Measurements from ENCODE around the gene SMC5. TPM values are rescaled to one million over a fixed set of nuclear protein-coding genes. Genes with fewer than 3 reads are reported as not detected.

Gene SMC5
- total and polyA plus RNA-seq, 2 of the 13 experiments (the other 11 are each of a cell fraction or from before 2014, with no cell fraction given) = 7.2 to 26.7 TPM

DNA sequence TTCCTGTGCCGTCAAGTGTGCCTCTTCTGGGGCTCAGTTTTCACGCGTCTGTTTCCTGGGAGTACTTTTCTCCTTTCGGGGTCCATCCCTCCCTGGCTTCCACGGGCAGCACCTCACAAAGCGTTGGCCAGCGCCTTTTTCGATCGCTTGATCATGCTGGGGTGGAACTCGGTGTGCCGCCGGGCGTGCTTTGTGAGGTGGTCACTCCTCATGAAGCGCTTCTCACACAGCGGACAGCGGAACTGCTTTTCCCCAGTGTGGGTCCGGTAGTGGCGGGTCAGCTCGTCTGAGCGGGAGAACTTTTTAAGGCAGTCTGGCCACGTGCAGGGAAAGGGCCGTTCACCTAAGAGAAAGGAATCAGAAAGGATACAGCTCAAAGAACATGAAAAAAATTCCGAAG lies 128.9 kb downstream of the SMC5 start:
- no peak overlapping the region for H3K4me3 ChIP-seq (replicated peaks in 1 of 3; ENCODE audit: insufficient read depth in 1 of 3, low read depth in 2 of 3, low read length in 3 of 3)
- no peak overlapping the region for H3K27ac ChIP-seq (ENCODE audit: extremely low read length, insufficient read depth, low read length)
- in situ Hi-C loops (cut with HindIII; ENCODE audit: extremely low pct_ligation_motif_present, low pct_unique_long_range_greater_than_20kb) = no loop called here
- no peak overlapping the region for H3K9ac ChIP-seq (ENCODE audit: insufficient read depth, low read depth, low read length)
- H2AFZ ChIP-seq (ENCODE audit: low read length) = no peak overlapping the region
- intact Hi-C loops (cut with micrococcal nuclease; ENCODE audit: unreplicated experiment) = no loop called here
- 95% methylated on average over 23 of the region's 23 CpGs for WGBS (ENCODE audit: low lambda C conversion rate)
- POLR2A ChIA-PET = no interaction called here
- H3K4me2 ChIP-seq (ENCODE audit: low read depth, low read length) = no peak overlapping the region
- peaks cover 4% of the 10 kb centered on the region; the same call in 1 of the 2 replicates for H3K4me1 ChIP-seq (ENCODE audit: insufficient read depth, low read length)
- no peaks in the 10 kb centered on the region for H3K9me3 ChIP-seq (ENCODE audit: low read length)
- DNase-seq (ENCODE audit: low spot score) (no peak), FAIRE-seq (no peak), ATAC-seq (no peak)
- peaks cover 44% of the 10 kb centered on the region for H4K20me1 ChIP-seq (ENCODE audit: insufficient read depth, low read length)
- CTCF ChIA-PET (ENCODE audit: low intra/inter-chr PET ratio, low total read pairs) = no interaction called here
- BruUV-seq (replicated peaks) = no TSS peak
- TF ChIP-seq, protein P1, sequence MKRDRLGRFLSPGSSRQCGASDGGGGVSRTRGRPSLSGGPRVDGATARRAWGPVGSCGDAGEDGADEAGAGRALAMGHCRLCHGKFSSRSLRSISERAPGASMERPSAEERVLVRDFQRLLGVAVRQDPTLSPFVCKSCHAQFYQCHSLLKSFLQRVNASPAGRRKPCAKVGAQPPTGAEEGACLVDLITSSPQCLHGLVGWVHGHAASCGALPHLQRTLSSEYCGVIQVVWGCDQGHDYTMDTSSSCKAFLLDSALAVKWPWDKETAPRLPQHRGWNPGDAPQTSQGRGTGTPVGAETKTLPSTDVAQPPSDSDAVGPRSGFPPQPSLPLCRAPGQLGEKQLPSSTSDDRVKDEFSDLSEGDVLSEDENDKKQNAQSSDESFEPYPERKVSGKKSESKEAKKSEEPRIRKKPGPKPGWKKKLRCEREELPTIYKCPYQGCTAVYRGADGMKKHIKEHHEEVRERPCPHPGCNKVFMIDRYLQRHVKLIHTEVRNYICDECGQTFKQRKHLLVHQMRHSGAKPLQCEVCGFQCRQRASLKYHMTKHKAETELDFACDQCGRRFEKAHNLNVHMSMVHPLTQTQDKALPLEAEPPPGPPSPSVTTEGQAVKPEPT (CRISPR knock-in tag; IDR thresholded peaks at IDR 0.05; ENCODE audit: low read depth) = no peak
- TF ChIP-seq ZNF713 (CRISPR knock-in tag; IDR thresholded peaks at IDR 0.05) (no peak), ZNF329 (CRISPR knock-in tag; IDR thresholded peaks at IDR 0.05; ENCODE audit: low read depth) (no peak), RXRA (CRISPR knock-in tag; IDR thresholded peaks at IDR 0.05) (no peak), ZBTB38 (CRISPR knock-in tag; IDR thresholded peaks at IDR 0.05) (0 out of 2 replicates have a peak, but pooled peaks have one; percentile 25), SMAD1 (CRISPR knock-in tag; IDR thresholded peaks at IDR 0.05; ENCODE audit: borderline replicate concordance, low read depth) (no peak), SALL2 (CRISPR knock-in tag; IDR thresholded peaks at IDR 0.05) (no peak), ZNF879 (CRISPR knock-in tag; IDR thresholded peaks at IDR 0.05) (no peak), ZFP36 (IDR thresholded peaks at IDR 0.05; ENCODE audit: borderline replicate concordance, low read depth, low read length, partially characterized antibody) (no peak), AGO2 (optimal IDR thresholded peaks at IDR 0.05; ENCODE audit: low read depth, low read length) (peak; percentile 24), U2AF2 (IDR thresholded peaks at IDR 0.05; ENCODE audit: low read depth, low read length) (no peak), ZNF264 (CRISPR knock-in tag; IDR thresholded peaks at IDR 0.05) (no peak), ZSCAN29 (CRISPR knock-in tag; conservative IDR thresholded peaks at IDR 0.05) (no peak), CEBPG (CRISPR knock-in tag; IDR thresholded peaks at IDR 0.05) (no peak), ONECUT2 (CRISPR knock-in tag; IDR thresholded peaks at IDR 0.05) (no peak)
- TF ChIP-seq, protein P2, sequence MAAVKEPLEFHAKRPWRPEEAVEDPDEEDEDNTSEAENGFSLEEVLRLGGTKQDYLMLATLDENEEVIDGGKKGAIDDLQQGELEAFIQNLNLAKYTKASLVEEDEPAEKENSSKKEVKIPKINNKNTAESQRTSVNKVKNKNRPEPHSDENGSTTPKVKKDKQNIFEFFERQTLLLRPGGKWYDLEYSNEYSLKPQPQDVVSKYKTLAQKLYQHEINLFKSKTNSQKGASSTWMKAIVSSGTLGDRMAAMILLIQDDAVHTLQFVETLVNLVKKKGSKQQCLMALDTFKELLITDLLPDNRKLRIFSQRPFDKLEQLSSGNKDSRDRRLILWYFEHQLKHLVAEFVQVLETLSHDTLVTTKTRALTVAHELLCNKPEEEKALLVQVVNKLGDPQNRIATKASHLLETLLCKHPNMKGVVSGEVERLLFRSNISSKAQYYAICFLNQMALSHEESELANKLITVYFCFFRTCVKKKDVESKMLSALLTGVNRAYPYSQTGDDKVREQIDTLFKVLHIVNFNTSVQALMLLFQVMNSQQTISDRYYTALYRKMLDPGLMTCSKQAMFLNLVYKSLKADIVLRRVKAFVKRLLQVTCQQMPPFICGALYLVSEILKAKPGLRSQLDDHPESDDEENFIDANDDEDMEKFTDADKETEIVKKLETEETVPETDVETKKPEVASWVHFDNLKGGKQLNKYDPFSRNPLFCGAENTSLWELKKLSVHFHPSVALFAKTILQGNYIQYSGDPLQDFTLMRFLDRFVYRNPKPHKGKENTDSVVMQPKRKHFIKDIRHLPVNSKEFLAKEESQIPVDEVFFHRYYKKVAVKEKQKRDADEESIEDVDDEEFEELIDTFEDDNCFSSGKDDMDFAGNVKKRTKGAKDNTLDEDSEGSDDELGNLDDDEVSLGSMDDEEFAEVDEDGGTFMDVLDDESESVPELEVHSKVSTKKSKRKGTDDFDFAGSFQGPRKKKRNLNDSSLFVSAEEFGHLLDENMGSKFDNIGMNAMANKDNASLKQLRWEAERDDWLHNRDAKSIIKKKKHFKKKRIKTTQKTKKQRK (IDR thresholded peaks at IDR 0.05; ENCODE audit: low read length) = no peak
- peaks cover 2 to 4% of the 10 kb centered on the region in 2 experiments; a peak in 2 of 5 replicates for H3K36me3 ChIP-seq (replicated peaks in 1 of 2; ENCODE audit: control insufficient read depth in 1 of 2, insufficient read depth in 2 of 2, low read length in 2 of 2)
- no peaks in the 10 kb centered on the region for H3K27me3 ChIP-seq (ENCODE audit: control insufficient read depth in 1 of 2, insufficient read depth in 2 of 2, low read length in 2 of 2)
- H3K79me2 ChIP-seq (ENCODE audit: insufficient read depth, low read length) = peaks cover 8% of the 10 kb centered on the region

Data from HepG2 (cell line).